ENCODE data around the gene LYSMD4. TPM values are rescaled to one million over a fixed set of nuclear protein-coding genes. Genes with fewer than 3 reads are reported as not detected.

The LYSMD4 gene
- total RNA-seq, 6 donors from 2014 or later, result 7.6 to 16.4 (median 12.5) TPM

DNA sequence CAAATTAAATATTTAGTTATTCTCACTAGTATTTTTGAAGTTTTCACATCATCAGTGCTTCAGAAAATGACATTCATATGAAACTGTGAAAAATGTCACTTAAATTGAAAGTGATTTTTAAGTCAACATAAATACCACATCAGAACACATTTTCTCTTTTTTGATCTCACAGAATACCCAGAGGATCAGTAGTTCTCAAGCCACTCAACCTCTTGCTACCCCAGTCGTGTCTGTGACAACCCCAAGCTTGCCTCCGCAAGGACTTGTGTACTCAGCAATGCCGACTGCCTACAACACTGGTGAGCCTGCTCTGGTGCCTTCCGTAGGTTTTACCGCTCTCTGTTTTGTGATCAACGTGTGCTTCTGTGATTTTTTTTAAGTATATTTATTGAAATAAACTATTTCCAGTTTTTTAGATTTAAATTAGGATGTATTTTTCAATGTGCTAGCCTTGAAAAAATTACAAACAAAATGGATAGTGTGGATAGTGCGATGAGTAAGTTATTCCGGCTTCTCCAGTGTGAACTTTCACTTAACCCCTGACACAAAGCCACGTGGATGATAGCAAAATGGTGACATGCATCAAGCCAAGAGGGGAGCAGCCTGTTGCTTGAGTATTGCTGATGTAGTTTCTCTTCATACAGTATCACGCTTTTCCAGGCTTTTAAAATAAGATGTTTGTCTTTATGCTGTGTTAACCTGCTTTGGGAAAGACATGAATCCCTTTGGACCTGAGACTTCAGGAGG lies 26.5 kb downstream of the LYSMD4 start:
- no peaks in the 10 kb centered on the region for H3K27me3 ChIP-seq
- DNase-seq, result no peak
- no peaks in the 10 kb centered on the region for H3K9me3 ChIP-seq
- no peak overlapping the region for H3K4me3 ChIP-seq
- H3K27ac ChIP-seq, result peak overlapping the region; percentile 1 to 70 (median 31)
- H3K4me1 ChIP-seq, result peaks cover 40 to 52% (median 40%) of the 10 kb centered on the region in 4 donors
- peaks cover 9 to 19% (median 13%) of the 10 kb centered on the region in 4 donors for H3K36me3 ChIP-seq
- TF ChIP-seq POLR2A (IDR thresholded peaks at IDR 0.05) (no peak), POLR2AphosphoS5 (IDR thresholded peaks at IDR 0.05) (no peak), EP300 (IDR thresholded peaks at IDR 0.05) (no peak)
- TF ChIP-seq, protein P1, sequence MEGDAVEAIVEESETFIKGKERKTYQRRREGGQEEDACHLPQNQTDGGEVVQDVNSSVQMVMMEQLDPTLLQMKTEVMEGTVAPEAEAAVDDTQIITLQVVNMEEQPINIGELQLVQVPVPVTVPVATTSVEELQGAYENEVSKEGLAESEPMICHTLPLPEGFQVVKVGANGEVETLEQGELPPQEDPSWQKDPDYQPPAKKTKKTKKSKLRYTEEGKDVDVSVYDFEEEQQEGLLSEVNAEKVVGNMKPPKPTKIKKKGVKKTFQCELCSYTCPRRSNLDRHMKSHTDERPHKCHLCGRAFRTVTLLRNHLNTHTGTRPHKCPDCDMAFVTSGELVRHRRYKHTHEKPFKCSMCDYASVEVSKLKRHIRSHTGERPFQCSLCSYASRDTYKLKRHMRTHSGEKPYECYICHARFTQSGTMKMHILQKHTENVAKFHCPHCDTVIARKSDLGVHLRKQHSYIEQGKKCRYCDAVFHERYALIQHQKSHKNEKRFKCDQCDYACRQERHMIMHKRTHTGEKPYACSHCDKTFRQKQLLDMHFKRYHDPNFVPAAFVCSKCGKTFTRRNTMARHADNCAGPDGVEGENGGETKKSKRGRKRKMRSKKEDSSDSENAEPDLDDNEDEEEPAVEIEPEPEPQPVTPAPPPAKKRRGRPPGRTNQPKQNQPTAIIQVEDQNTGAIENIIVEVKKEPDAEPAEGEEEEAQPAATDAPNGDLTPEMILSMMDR (IDR thresholded peaks at IDR 0.05), result no peak
- no peak for ATAC-seq (ENCODE audit: low FRiP score in 2 of 2)
- 82 to 88% methylated on average over 10 of the region's 10 CpGs for WGBS, 2 donors

DNA sequence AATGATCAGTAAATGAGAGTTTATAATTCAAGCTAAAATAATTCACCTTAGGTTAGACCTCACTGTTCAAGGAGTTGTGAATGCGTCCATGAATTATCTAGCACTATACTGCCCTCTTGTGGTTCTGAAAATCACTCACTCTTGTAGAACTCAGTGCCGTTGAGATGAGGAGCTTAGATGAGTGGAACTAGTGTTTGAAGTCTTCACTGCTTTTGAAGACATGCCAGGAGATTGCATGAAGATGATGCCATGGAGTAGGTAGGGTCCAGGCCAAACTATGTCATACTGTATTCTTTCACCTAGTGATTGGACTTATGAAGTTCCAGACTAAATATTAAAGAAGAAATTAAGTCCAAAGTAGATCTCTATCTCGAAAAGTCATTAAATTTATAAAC lies 28.8 kb downstream of the LYSMD4 start:
- WGBS, 2 donors, result 32 to 35% methylated on average over 3 of the region's 3 CpGs
- ATAC-seq (ENCODE audit: low FRiP score in 2 of 2) (peak; percentile 88 to 92), DNase-seq (no peak)
- Histone ChIP-seq H3K9me3 (no peaks in the 10 kb centered on the region), H3K36me3 (peaks cover 0 to under 1% (median 0%) of the 10 kb centered on the region in 4 donors), H3K27me3 (no peaks in the 10 kb centered on the region), H3K27ac (peak overlapping the region; percentile 10 to 79 (median 74)), H3K4me1 (peaks cover 34 to 49% (median 39%) of the 10 kb centered on the region in 4 donors), H3K4me3 (no peak overlapping the region)
- TF ChIP-seq EP300 (IDR thresholded peaks at IDR 0.05) (no peak), POLR2AphosphoS5 (IDR thresholded peaks at IDR 0.05) (no peak), POLR2A (IDR thresholded peaks at IDR 0.05) (no peak)
- TF ChIP-seq, protein P1 (IDR thresholded peaks at IDR 0.05), result peak; percentile 52 to 88 (median 80)

DNA sequence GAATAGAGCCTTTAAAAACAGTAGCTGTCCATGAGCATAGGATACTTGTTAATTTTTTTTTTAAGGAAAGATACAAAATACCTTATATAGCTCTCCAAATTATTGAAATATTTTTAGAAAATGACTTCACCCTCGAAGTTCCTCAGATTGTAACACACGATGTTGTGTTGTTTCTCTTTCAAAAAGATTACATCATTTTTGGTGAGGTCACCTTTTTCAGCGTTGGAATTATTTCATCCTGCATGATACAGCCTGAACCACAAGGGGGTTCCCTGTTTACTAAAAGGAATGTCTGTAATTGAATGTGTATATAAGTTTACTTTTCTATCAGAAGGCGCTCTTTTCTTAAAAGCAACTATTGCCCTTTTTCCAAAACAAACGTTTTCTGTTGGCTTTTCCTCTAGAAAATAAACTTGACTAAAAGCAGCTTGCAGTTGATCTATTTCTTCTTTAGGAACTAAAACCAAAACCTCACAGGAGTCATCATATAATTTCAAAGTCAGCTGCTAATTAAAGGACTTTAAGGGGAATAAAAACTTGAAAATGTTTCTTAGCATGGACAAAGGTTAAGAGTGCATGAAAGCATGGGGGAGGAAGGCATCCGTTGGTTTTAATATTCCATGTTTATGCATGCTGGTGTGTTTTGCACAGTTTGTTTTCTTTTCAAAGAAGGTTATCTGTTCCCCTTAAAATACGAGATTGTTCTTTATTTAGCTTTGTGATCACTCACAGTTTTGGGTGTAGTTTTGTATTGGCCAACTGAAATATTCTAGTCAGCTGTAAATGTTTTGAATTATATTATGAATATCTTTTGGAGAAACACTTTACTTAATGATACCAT lies 29.4 kb downstream of the LYSMD4 start:
- TF ChIP-seq POLR2AphosphoS5 (IDR thresholded peaks at IDR 0.05), result peak in 1 of 2 donors; percentile 26
- no peak for TF ChIP-seq EP300 (IDR thresholded peaks at IDR 0.05)
- TF ChIP-seq, protein P1 (IDR thresholded peaks at IDR 0.05), result peak; percentile 62 to 83 (median 78)
- no peak for TF ChIP-seq POLR2A (IDR thresholded peaks at IDR 0.05)
- H3K4me3 ChIP-seq, result no peak overlapping the region
- peak overlapping the region; percentile 62 to 79 (median 74) for H3K27ac ChIP-seq
- no peaks in the 10 kb centered on the region for H3K36me3 ChIP-seq
- DNase-seq, result no peak
- peak; percentile 86 to 89 for ATAC-seq (ENCODE audit: low FRiP score in 2 of 2)
- H3K9me3 ChIP-seq, result no peaks in the 10 kb centered on the region
- H3K27me3 ChIP-seq, result no peaks in the 10 kb centered on the region
- WGBS, 2 donors, result 13 to 14% methylated on average over 7 of the region's 7 CpGs
- H3K4me1 ChIP-seq, result peaks cover 28 to 42% (median 33%) of the 10 kb centered on the region in 4 donors

DNA sequence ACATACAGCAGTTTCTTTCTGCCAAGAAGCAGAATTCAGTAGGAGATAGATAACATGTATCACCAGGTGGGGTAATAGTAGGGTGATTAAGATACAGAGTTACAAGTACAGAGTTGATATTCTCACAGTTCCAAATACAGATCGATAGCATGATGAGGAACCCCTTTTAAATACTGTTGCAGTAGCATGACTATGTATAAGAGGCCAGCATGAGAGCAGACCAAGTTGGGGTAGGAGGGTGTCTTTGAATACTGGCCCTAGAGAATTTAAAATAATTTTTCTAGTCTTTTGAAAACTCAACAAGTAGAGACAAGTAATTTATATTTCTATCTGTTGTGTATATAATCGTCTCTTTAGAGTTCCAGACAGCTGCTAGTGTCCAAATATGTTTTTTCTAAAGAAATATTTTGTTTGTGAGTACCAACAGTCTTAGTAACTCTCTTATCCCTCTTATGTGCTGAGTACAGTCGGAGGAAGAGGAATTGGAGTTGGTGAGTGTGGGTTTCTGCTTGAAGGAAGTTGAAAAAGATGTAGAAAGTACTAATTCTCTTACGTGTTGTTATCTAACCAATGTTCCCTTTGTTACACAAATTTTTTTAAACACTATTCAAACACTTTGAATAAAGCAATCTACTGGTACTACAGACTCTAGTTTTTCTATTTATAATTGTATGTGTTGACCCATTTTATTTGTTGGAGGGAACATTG lies 30.2 kb downstream of the LYSMD4 start:
- Histone ChIP-seq H3K36me3 (no peaks in the 10 kb centered on the region), H3K27ac (peak overlapping the region; percentile 62 to 79 (median 74)), H3K4me3 (no peak overlapping the region), H3K27me3 (no peaks in the 10 kb centered on the region), H3K9me3 (no peaks in the 10 kb centered on the region), H3K4me1 (peaks cover 23 to 35% (median 26%) of the 10 kb centered on the region in 4 donors)
- 30 to 38% methylated on average over 4 of the region's 4 CpGs for WGBS, 2 donors
- TF ChIP-seq POLR2A (IDR thresholded peaks at IDR 0.05), result no peak
- no peak for TF ChIP-seq POLR2AphosphoS5 (IDR thresholded peaks at IDR 0.05)
- TF ChIP-seq EP300 (IDR thresholded peaks at IDR 0.05), result no peak
- TF ChIP-seq, protein P1 (IDR thresholded peaks at IDR 0.05), result no peak
- DNase-seq (no peak), ATAC-seq (ENCODE audit: low FRiP score in 2 of 2) (peak in 1 of 2 donors; percentile 54)

Data from upper lobe of left lung (tissue), 6 donors.